T-helper 1 cell treated with Interleukin-12 subunit alpha and Interleukin-12 subunit beta and Interleukin-4 antibody, amounts not matched to agents 30 μg/mL and 1 μg/mL, for 36 hours (primary cell): ENCODE results near the gene GRM1.

ENCODE experiments used
- H3K27ac Mint-ChIP-seq: one replicate; pipeline ENCODE4 v1.8.0; 2021; ENCODE audit warnings: mild to moderate bottlenecking, mixed read lengths
- H3K27me3 Mint-ChIP-seq: one replicate; pipeline ENCODE4 v1.8.0; 2021; ENCODE audit warnings: low read depth, mixed read lengths
- H3K36me3 Mint-ChIP-seq: one replicate; pipeline ENCODE4 v1.8.0; 2021; ENCODE audit warnings: low read depth, mixed read lengths
- H3K4me1 Mint-ChIP-seq: one replicate; pipeline ENCODE4 v1.8.0; 2021; ENCODE audit warnings: low read depth, mixed read lengths
- H3K4me3 Mint-ChIP-seq: one replicate; pipeline ENCODE4 v1.8.0; 2021; ENCODE audit warnings: mild to moderate bottlenecking, moderate library complexity, mixed read lengths
- H3K9me3 Mint-ChIP-seq: one replicate; pipeline ENCODE4 v1.8.0; 2021; ENCODE audit warnings: mixed read lengths

Gene GRM1

DNA sequence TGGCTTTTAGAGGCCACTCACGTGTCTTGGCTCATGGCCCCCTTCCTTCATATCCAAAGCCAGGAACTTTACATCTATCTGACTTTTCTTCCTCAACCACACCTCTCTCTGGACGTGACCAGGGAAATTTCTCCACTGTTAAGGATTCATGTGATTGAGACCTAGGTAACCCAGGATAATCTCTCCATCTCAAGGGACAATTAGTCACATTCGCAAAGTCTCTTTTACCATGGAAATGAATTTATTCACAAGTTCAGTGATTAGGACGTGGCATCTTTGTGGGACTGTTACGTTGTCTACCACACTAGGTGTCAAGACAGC is 287.3 kb downstream of the GRM1 start:
- Mint-ChIP-seq H3K9me3 (no peaks in the 10 kb centered on the region), H3K27me3 (no peaks in the 10 kb centered on the region), H3K4me3 (no peak overlapping the region), H3K36me3 (no peaks in the 10 kb centered on the region), H3K4me1 (no peaks in the 10 kb centered on the region), H3K27ac (no peak overlapping the region)

- H3K27me3 Mint-ChIP-seq = no peaks in the 10 kb centered on the region
- H3K9me3 Mint-ChIP-seq = no peaks in the 10 kb centered on the region
- no peak overlapping the region for H3K4me3 Mint-ChIP-seq
- no peaks in the 10 kb centered on the region for H3K36me3 Mint-ChIP-seq
- H3K27ac Mint-ChIP-seq = no peak overlapping the region
- no peaks in the 10 kb centered on the region for H3K4me1 Mint-ChIP-seq
Observed at GRCh38 chr6:146331013-146331412, 302.2 kb downstream of the GRM1 start.

DNA sequence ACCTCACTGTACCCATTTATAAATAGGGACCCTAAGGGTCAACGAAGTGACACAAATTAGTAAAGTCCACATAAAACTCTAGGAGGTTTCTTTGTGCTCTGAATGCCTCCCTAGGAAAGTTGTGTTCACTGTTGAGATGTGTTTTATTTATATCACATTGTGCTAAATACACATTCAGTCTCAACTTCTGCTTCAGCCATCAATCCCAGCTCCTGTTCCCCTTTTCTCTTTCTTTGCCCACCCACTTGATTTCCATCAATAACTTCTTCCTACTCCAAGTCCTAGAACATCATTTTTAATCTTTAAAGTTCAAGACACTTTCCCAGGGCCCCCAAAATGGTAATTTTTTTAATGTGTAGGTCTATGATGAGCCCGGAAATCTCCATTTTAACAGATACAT is 306.5 kb downstream of the GRM1 start:
- Mint-ChIP-seq H3K27ac (no peak overlapping the region), H3K27me3 (no peaks in the 10 kb centered on the region), H3K9me3 (no peaks in the 10 kb centered on the region), H3K4me3 (no peak overlapping the region), H3K4me1 (no peaks in the 10 kb centered on the region), H3K36me3 (no peaks in the 10 kb centered on the region)

DNA sequence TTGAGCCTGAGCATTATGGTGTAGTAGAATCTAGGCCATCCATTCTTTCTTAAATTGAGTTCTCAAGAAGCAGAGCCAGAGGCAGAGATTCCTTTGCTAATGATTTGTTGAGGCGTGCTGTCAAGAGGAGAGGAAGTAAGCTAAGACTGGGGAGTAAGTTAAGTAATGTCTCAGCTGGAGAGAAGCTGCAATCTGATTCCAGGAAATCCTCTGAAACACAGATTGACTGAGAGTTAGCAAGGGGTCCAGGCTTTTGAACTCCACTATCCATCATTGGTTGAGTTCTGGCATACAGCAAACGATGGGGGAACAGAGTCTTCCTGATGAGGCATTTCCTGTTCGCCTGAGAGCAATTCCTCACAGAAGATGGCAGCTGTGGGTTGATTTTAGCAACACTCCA is 307.3 kb downstream of the GRM1 start:
- no peaks in the 10 kb centered on the region for H3K27me3 Mint-ChIP-seq
- H3K27ac Mint-ChIP-seq = no peak overlapping the region
- no peaks in the 10 kb centered on the region for H3K36me3 Mint-ChIP-seq
- no peak overlapping the region for H3K4me3 Mint-ChIP-seq
- no peaks in the 10 kb centered on the region for H3K4me1 Mint-ChIP-seq
- H3K9me3 Mint-ChIP-seq = no peaks in the 10 kb centered on the region

- no peaks in the 10 kb centered on the region for H3K36me3 Mint-ChIP-seq
- no peak overlapping the region for H3K27ac Mint-ChIP-seq
- no peaks in the 10 kb centered on the region for H3K4me1 Mint-ChIP-seq
Observed at GRCh38 chr6:146337376-146337775, 308.5 kb downstream of the GRM1 start.

GRCh38 chr6:146339716-146340115 is 310.9 kb downstream of the GRM1 start:
- no peaks in the 10 kb centered on the region for H3K27me3 Mint-ChIP-seq

More at GRCh38 chr6:146337376-146337775, 308.5 kb downstream of the GRM1 start:
- Mint-ChIP-seq H3K27me3 (no peaks in the 10 kb centered on the region), H3K9me3 (no peaks in the 10 kb centered on the region), H3K4me3 (no peak overlapping the region)

GRCh38 chr6:146341493-146342230 is 312.8 kb downstream of the GRM1 start:
- no peak overlapping the region for H3K4me3 Mint-ChIP-seq
- no peaks in the 10 kb centered on the region for H3K4me1 Mint-ChIP-seq
- H3K36me3 Mint-ChIP-seq = no peaks in the 10 kb centered on the region
- H3K27ac Mint-ChIP-seq = no peak overlapping the region
- H3K27me3 Mint-ChIP-seq = no peaks in the 10 kb centered on the region
- H3K9me3 Mint-ChIP-seq = no peaks in the 10 kb centered on the region

More at GRCh38 chr6:146339716-146340115, 310.9 kb downstream of the GRM1 start:
- H3K36me3 Mint-ChIP-seq = no peaks in the 10 kb centered on the region
- H3K4me1 Mint-ChIP-seq = no peaks in the 10 kb centered on the region
- no peak overlapping the region for H3K27ac Mint-ChIP-seq
- H3K9me3 Mint-ChIP-seq = no peaks in the 10 kb centered on the region
- no peak overlapping the region for H3K4me3 Mint-ChIP-seq

DNA sequence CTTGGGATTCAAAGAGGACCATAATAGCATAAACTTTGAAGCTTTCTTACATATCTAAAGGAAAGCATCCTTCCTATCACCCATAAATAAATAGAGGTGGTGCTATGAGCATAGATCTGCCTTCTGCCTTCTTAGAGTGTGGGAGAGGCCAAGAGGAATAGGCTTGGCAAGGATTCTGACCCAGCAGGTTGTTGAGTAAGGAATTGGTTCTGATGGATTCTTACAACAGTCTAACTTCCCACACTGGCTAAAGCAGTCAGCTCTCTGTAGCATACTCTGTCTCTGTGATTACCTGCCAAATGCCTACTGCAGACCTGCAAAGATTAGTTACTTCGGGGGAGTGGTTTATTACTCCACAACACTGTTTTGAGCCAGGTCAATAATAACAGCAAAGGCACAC is 316.7 kb downstream of the GRM1 start:
- H3K4me1 Mint-ChIP-seq = no peaks in the 10 kb centered on the region
- no peak overlapping the region for H3K4me3 Mint-ChIP-seq
- H3K9me3 Mint-ChIP-seq = no peaks in the 10 kb centered on the region
- H3K27ac Mint-ChIP-seq = no peak overlapping the region
- H3K36me3 Mint-ChIP-seq = no peaks in the 10 kb centered on the region
- no peaks in the 10 kb centered on the region for H3K27me3 Mint-ChIP-seq

GRCh38 chr6:146347090-146347489 is 318.2 kb downstream of the GRM1 start:
- Mint-ChIP-seq H3K4me3 (no peak overlapping the region), H3K27ac (no peak overlapping the region), H3K36me3 (no peaks in the 10 kb centered on the region), H3K27me3 (no peaks in the 10 kb centered on the region), H3K9me3 (no peaks in the 10 kb centered on the region), H3K4me1 (no peaks in the 10 kb centered on the region)

GRCh38 chr6:146347690-146348089 is 318.8 kb downstream of the GRM1 start:
- H3K36me3 Mint-ChIP-seq = no peaks in the 10 kb centered on the region
- H3K27ac Mint-ChIP-seq = no peak overlapping the region
- no peaks in the 10 kb centered on the region for H3K9me3 Mint-ChIP-seq
- H3K4me3 Mint-ChIP-seq = no peak overlapping the region
- H3K4me1 Mint-ChIP-seq = no peaks in the 10 kb centered on the region
- no peaks in the 10 kb centered on the region for H3K27me3 Mint-ChIP-seq

DNA sequence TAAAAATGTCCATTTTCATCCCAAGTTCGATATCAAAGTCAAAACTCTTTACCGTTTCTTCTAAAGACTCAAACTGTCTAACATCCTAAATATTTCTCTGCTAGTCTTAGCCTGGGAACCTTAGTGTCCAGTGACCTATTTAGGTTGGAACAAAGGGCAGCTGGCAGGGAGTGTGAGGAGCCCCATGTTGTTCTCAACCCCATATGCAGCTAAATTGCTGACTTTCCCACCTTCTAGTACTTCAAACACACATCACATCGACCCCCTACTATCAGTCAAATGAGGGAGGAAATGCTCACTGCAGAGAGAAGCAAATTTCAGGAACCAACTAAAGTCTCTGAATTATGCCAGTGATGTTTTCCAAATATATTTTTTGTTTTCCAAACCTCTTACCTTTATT is 322.2 kb downstream of the GRM1 start:
- no peaks in the 10 kb centered on the region for H3K36me3 Mint-ChIP-seq
- no peaks in the 10 kb centered on the region for H3K27me3 Mint-ChIP-seq
- H3K4me1 Mint-ChIP-seq = no peaks in the 10 kb centered on the region
- no peak overlapping the region for H3K27ac Mint-ChIP-seq
- H3K9me3 Mint-ChIP-seq = no peaks in the 10 kb centered on the region
- no peak overlapping the region for H3K4me3 Mint-ChIP-seq

DNA sequence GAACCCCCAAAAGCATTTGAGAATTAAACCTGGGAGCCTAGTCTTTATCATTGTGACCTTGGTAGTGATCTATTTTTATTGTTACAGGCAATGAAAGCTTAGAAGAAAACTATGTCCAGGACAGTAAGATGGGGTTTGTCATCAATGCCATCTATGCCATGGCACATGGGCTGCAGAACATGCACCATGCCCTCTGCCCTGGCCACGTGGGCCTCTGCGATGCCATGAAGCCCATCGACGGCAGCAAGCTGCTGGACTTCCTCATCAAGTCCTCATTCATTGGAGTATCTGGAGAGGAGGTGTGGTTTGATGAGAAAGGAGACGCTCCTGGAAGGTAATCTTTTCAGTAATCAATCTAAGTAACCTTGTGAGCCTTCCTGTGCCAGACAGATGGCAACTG is 323.3 kb downstream of the GRM1 start:
- Mint-ChIP-seq H3K36me3 (no peaks in the 10 kb centered on the region), H3K4me1 (no peaks in the 10 kb centered on the region), H3K4me3 (no peak overlapping the region), H3K9me3 (no peaks in the 10 kb centered on the region), H3K27me3 (no peaks in the 10 kb centered on the region), H3K27ac (no peak overlapping the region)

DNA sequence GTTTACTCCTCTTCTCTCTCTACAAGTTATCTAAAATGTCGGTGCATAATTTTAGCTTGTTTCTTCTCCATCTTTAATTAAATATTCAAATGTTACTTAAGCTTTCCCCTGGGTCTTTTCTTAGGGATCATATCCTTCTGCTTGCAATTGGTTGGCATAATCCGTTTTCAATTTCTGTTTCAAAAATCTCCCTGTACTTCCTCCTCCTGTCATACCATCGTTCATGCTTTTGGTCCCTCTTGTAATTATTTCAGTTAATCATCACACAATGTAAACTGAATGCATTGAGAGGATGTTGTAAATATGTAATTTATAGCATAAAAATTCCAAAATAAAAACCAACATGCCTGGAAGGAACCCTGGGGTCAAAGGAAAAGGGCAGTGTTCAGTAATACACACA is 325.6 kb downstream of the GRM1 start:
- no peak overlapping the region for H3K27ac Mint-ChIP-seq
- peaks cover 12% of the 10 kb centered on the region for H3K4me1 Mint-ChIP-seq
- H3K9me3 Mint-ChIP-seq = no peaks in the 10 kb centered on the region
- H3K36me3 Mint-ChIP-seq = no peaks in the 10 kb centered on the region
- H3K4me3 Mint-ChIP-seq = no peak overlapping the region
- no peaks in the 10 kb centered on the region for H3K27me3 Mint-ChIP-seq

DNA sequence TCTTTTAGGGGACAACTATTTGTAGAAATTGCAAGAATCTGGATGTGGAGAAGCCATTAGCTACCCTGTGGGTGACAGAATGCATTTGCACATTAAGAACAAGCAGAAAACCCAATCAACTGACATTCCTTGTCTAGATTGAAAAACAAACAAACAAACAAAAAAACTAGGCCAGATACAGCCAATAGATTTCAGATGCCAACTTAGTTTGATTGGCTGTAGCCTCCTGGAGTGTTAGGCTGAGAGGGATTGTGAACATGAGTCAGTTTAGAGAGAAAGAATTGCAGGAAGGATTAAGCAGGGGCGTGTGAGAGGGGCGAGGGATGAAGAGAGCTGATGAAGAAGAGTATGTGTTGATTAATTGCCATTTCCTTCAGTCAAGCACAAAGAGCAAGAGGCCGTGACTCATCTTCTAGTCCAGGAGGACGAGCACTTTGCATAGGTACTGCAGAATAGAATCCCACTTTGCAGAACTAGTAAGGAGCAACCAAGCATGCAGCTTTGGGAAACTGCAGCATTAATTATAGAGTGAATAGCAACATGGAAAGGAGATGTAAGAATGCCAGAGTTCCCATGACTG is 326.7 kb downstream of the GRM1 start:
- Mint-ChIP-seq H3K27me3 (no peaks in the 10 kb centered on the region), H3K27ac (no peak overlapping the region), H3K4me1 (peaks cover 12% of the 10 kb centered on the region), H3K9me3 (no peaks in the 10 kb centered on the region), H3K4me3 (no peak overlapping the region), H3K36me3 (no peaks in the 10 kb centered on the region)

DNA sequence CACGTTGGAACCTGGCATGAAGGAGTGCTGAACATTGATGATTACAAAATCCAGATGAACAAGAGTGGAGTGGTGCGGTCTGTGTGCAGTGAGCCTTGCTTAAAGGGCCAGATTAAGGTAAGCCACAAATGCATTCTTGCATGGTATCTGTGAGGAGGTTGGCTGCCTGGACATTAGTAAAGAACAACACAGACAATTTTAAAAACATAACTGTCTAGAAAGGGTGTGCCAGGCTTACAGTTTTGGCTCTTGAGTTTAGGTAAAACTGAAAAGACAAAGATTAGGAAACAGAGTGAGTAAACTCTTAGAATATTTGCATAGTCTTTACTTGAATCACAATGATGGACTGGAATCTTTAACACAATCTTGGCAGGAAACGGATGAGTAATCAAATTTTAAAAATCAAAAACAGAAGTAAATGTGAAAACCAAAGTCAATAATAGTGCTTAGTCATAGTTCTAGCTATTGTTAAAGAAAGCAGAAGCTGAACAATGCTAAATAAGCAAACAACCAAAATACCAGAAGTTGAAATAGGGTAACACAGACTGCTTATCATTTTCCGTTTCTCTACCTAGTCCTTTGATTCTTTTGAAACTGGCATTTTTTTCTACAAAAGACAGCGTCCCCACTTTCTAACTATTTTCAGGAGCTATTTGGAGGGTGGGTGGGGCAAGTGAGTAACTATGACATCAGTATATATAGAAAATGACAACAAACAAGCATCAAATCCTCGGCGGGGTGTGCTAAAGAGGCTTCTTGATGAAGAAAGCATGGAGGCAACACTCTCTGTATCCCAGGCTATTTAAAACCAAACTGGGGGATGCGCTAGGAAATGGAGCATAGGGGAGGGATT is 328.9 kb downstream of the GRM1 start:
- H3K9me3 Mint-ChIP-seq = no peaks in the 10 kb centered on the region
- peaks cover 12% of the 10 kb centered on the region for H3K4me1 Mint-ChIP-seq
- no peak overlapping the region for H3K4me3 Mint-ChIP-seq
- H3K27me3 Mint-ChIP-seq = no peaks in the 10 kb centered on the region
- H3K27ac Mint-ChIP-seq = peak overlapping the region; percentile 69
- H3K36me3 Mint-ChIP-seq = no peaks in the 10 kb centered on the region
